ENCODE data around the gene SYNDIG1L. TPM values are rescaled to one million over a fixed set of nuclear protein-coding genes. Genes with fewer than 3 reads are reported as not detected.

The SYNDIG1L gene
- total and polyA plus RNA-seq, 2 donors (not counting 3 experiments of a cell fraction or from before 2014, with no cell fraction given): not detected

DNA sequence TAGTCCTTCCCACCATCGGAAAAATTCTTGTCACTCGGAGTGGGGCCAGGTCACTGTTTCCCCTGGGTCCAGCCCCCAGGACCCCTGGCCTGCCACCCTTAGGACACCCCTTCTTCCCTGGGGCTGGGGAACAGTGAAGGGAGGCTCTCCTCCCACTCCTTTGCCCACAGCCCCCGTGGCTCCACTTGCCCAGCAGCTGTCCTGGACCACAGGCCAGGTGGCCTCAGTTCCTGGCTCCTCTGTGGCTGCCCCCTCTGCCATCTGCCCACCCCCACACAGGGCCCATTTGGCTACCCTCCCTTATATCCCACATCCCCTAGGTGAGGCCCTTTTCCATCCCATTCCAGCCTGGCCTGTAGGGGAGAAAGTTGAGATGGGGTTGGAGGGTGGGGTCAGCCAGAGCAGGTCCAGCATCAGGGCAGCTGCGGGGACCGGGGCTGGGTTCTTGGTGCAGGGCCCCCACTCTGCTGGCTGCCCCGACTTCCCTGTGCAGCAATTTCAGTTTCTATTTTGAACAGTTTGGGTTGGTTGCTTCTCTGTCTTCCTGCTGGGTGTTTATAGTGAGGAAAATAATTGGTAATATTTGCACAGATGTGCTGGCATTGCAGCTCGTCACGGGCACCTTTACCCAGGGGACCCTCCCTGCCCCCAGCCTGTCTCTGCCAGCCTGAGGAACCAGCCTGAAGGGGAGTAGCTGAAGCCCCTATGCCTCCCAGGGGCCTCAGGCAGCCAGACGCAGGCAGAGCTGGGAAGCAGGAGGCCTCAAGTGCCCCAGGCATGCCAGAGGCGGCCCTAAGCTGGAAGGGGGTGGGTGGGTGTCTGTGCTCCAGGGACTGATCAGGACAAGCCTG lies 23.4 kb downstream of the SYNDIG1L start:
- no peak overlapping the region for H2AFZ ChIP-seq (ENCODE audit: low read depth, low read length)
- peaks cover 3 to 8% of the 10 kb centered on the region in 2 experiments for H3K27me3 ChIP-seq (ENCODE audit: control insufficient read depth in 2 of 2, insufficient read depth in 2 of 2, low read length in 2 of 2)
- TF ChIP-seq EZH2 (IDR thresholded peaks at IDR 0.05; ENCODE audit: borderline replicate concordance, low read depth, low read length, severe bottlenecking) (no peak), MYC (IDR thresholded peaks at IDR 0.05; ENCODE audit: low read depth, low read length) (no peak), JUN (IDR thresholded peaks at IDR 0.05; ENCODE audit: borderline replicate concordance, insufficient read depth, insufficient read length, low read depth) (no peak), POLR2AphosphoS5 (IDR thresholded peaks at IDR 0.05; ENCODE audit: insufficient read depth, low read depth, low read length) (no peak), POLR2A (IDR thresholded peaks at IDR 0.05; ENCODE audit: low read depth, low read length) (no peak), FOS (IDR thresholded peaks at IDR 0.05; ENCODE audit: borderline replicate concordance, insufficient read depth, low read length) (no peak), GATA2 (IDR thresholded peaks at IDR 0.05; ENCODE audit: insufficient read depth, insufficient read length, low read depth, low read length) (no peak)
- TF ChIP-seq, protein P1, sequence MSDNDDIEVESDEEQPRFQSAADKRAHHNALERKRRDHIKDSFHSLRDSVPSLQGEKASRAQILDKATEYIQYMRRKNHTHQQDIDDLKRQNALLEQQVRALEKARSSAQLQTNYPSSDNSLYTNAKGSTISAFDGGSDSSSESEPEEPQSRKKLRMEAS (IDR thresholded peaks at IDR 0.05; ENCODE audit: insufficient read depth, insufficient read length): no peak
- TF ChIP-seq, protein P2, sequence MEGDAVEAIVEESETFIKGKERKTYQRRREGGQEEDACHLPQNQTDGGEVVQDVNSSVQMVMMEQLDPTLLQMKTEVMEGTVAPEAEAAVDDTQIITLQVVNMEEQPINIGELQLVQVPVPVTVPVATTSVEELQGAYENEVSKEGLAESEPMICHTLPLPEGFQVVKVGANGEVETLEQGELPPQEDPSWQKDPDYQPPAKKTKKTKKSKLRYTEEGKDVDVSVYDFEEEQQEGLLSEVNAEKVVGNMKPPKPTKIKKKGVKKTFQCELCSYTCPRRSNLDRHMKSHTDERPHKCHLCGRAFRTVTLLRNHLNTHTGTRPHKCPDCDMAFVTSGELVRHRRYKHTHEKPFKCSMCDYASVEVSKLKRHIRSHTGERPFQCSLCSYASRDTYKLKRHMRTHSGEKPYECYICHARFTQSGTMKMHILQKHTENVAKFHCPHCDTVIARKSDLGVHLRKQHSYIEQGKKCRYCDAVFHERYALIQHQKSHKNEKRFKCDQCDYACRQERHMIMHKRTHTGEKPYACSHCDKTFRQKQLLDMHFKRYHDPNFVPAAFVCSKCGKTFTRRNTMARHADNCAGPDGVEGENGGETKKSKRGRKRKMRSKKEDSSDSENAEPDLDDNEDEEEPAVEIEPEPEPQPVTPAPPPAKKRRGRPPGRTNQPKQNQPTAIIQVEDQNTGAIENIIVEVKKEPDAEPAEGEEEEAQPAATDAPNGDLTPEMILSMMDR (IDR thresholded peaks at IDR 0.05; ENCODE audit: extremely low read depth in 1 of 2, insufficient read depth in 1 of 2, low read depth in 1 of 2, low read length in 2 of 2): no peak
- H3K4me3 ChIP-seq (replicated peaks in 1 of 3; ENCODE audit: insufficient read depth in 1 of 3, low read depth in 1 of 3, low read length in 3 of 3): no peak overlapping the region
- no peak overlapping the region for H3K9ac ChIP-seq (replicated peaks; ENCODE audit: extremely low read depth, insufficient read depth, low read length)
- DNase-seq (ENCODE audit: low read depth, low spot score): no peak
- no peaks in the 10 kb centered on the region for H3K9me1 ChIP-seq (replicated peaks; ENCODE audit: control insufficient read depth, extremely low read depth, insufficient read depth, low read length)
- ChIA-PET CTCF (no interaction called here), POLR2A (no interaction called here)
- no peak overlapping the region for H3K4me2 ChIP-seq (ENCODE audit: insufficient read depth, low read length)
- H4K20me1 ChIP-seq (replicated peaks; ENCODE audit: control insufficient read depth, extremely low read depth, insufficient read depth, low read length): no peaks in the 10 kb centered on the region
- H3K4me1 ChIP-seq (ENCODE audit: control insufficient read depth, extremely low read depth, insufficient read depth, low read length): peaks cover 5% of the 10 kb centered on the region
- dilution Hi-C loops (cut with MboI; ENCODE audit: extremely low pct_ligation_motif_present, low sequenced_read_pairs): no loop called here
- no peak for FAIRE-seq
- no peaks in the 10 kb centered on the region for H3K79me2 ChIP-seq (ENCODE audit: control insufficient read depth, insufficient read depth, low read length)
- H3K36me3 ChIP-seq (ENCODE audit: control insufficient read depth in 2 of 2, extremely low read depth in 1 of 2, insufficient read depth in 2 of 2, low read length in 2 of 2): no peaks in the 10 kb centered on the region
- H3K27ac ChIP-seq (ENCODE audit: insufficient read depth, low read depth, low read length): no peak overlapping the region
- H3K9me3 ChIP-seq (replicated peaks; ENCODE audit: control insufficient read depth, insufficient read depth, low read length): no peaks in the 10 kb centered on the region
- no TSS peak for BruUV-seq (replicated peaks)
- intact Hi-C loops (cut with micrococcal nuclease): no loop called here
